Left lung (tissue), 10 donors: Measurements from ENCODE around the gene RAB6B. TPM values are rescaled to one million over a fixed set of nuclear protein-coding genes. Genes with fewer than 3 reads are reported as not detected.
A peak's percentile ranks its signal among the peaks of the same experiment; 100 is the strongest.

Experiments
- ATAC-seq: fragments of 200-7000 bp; cut with Tn5 transposase; one replicate; pipeline ENCODE4 v1.9.1; 2020; ENCODE audit warnings: moderate library complexity
- DNase-seq, 4 donors: peaks; one replicate each; pipeline ENCODE4 v3.0.0-alpha.2; 2013 to 2020
- H3K27ac ChIP-seq, 2 donors: fragments of 200-600 bp; sonication (generic) in 1 of 2; one replicate each; pipeline versions ENCODE4 v1.5.0 to v1.8.0; 2020 to 2021
- H3K27me3 ChIP-seq, 2 donors: fragments of 200-600 bp; sonication (generic) in 1 of 2; one replicate each; pipeline versions ENCODE4 v1.5.0 to v1.8.0; 2020 to 2021
- H3K36me3 ChIP-seq, 2 donors: fragments of 200-600 bp; sonication (generic) in 1 of 2; one replicate each; pipeline versions ENCODE4 v1.5.0 to v1.8.0; 2020 to 2021
- H3K4me1 ChIP-seq, 2 donors: fragments of 200-600 bp; one replicate each; pipeline ENCODE4 v1.8.0; 2021
- H3K4me3 ChIP-seq, 2 donors: fragments of 200-600 bp; sonication (generic) in 1 of 2; one replicate each; pipeline versions ENCODE4 v1.5.0 to v1.8.0; 2020 to 2021; ENCODE audit warnings: mild to moderate bottlenecking in 1 of 2
- H3K9me3 ChIP-seq, 2 donors: fragments of 200-600 bp; sonication (generic) in 1 of 2; one replicate each; pipeline versions ENCODE4 v1.5.0 to v1.8.0; 2020 to 2021
- intact Hi-C, 2 donors: fragments of 100-400 bp; cut with DNase I; formaldehyde crosslinking; loops; one replicate each; pipeline versions ENCODE4 v1.11.2 to v1.14.2; 2022
- polyA plus RNA-seq, 6 donors: library from polyadenylated mRNA; unstranded; fragments of 120-200 nt; gene quantifications; one replicate each; pipeline ENCODE4 v1.2.1, GENCODE V29; 2013; ENCODE audit not compliant: insufficient read length in 6 of 6
- total RNA-seq, 2 donors: library from RNA; stranded (reverse); fragmentation: NEBNext Ultra II Directional; extraction: Animal tissue kit (Norgen Biotek cat#: 25700); gene quantifications; one replicate each; pipeline ENCODE4 v1.2.1, GENCODE V29; 2021
- TF ChIP-seq, protein P1 (sequence below), 2 donors: fragments of 200-600 bp; sonication (generic) in 1 of 2; IDR thresholded peaks; one replicate each; pipeline versions ENCODE4 v1.5.0 to v1.8.0; 2021; ENCODE audit warnings: antibody characterized with exemption in 2 of 2
- donor health status: DM: no; HTN: yes; CAD: no.
- donor health status: DM: no; HTN: no; CAD: no.

The RAB6B gene
- total and polyA plus RNA-seq, 8 donors: 3.7 to 11.4 (median 6.1) TPM

DNA sequence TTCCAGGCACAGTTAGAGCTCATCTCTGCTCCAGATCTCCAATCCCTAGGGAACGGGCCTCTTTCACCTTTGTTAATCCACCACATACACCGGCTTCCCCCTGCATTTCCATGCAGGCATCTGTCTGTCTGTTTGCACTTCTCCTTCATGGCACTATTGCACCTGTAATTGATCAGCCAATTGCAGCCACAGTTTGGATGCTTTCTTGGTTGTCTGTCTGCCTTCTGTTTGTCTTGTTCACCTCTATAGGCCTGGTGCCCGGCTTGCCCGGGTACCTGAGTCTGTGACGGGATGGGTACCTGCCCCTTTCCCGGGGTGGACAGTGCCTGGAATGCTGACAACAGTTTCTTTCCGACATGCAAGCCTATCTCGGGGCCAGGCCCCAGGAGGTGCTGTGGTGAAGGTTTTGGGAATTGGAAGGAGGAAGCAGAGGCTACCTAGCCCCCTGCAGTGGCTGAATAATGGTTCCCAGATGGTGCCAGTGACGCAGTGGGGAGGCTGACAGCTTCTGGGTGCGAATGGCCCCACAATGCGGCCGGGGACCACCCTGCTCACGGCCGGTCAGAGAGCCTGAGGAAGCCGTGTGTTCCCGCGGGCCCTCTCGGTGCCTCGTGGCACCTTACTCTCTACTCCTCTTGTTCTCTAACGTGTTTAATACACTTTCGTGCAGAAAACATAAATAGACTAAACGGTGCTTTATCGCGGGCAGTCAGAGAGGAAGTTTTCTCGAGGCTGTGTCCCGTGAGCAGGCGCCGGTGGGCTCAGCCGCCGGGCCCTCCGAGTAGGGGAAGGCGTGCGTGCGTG, 31.3 kb upstream of the RAB6B start:
- intact Hi-C loops: loop anchor here in 1 of 2 donors (5.0 kb wide), 1 partner anchor 110 kb away; no protein-coding TSS in a partner anchor
- Histone ChIP-seq H3K4me3 (peak overlapping the region; percentile 40 to 51), H3K27me3 (peaks cover 0 to 18% of the 10 kb centered on the region in 2 donors), H3K27ac (no peak overlapping the region), H3K4me1 (peaks cover 0 to 16% of the 10 kb centered on the region in 2 donors), H3K9me3 (no peaks in the 10 kb centered on the region), H3K36me3 (no peaks in the 10 kb centered on the region)
- ATAC-seq: peak; percentile 28
- TF ChIP-seq, protein P1, sequence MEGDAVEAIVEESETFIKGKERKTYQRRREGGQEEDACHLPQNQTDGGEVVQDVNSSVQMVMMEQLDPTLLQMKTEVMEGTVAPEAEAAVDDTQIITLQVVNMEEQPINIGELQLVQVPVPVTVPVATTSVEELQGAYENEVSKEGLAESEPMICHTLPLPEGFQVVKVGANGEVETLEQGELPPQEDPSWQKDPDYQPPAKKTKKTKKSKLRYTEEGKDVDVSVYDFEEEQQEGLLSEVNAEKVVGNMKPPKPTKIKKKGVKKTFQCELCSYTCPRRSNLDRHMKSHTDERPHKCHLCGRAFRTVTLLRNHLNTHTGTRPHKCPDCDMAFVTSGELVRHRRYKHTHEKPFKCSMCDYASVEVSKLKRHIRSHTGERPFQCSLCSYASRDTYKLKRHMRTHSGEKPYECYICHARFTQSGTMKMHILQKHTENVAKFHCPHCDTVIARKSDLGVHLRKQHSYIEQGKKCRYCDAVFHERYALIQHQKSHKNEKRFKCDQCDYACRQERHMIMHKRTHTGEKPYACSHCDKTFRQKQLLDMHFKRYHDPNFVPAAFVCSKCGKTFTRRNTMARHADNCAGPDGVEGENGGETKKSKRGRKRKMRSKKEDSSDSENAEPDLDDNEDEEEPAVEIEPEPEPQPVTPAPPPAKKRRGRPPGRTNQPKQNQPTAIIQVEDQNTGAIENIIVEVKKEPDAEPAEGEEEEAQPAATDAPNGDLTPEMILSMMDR (IDR thresholded peaks at IDR 0.05): no peak
- no peak for DNase-seq

DNA sequence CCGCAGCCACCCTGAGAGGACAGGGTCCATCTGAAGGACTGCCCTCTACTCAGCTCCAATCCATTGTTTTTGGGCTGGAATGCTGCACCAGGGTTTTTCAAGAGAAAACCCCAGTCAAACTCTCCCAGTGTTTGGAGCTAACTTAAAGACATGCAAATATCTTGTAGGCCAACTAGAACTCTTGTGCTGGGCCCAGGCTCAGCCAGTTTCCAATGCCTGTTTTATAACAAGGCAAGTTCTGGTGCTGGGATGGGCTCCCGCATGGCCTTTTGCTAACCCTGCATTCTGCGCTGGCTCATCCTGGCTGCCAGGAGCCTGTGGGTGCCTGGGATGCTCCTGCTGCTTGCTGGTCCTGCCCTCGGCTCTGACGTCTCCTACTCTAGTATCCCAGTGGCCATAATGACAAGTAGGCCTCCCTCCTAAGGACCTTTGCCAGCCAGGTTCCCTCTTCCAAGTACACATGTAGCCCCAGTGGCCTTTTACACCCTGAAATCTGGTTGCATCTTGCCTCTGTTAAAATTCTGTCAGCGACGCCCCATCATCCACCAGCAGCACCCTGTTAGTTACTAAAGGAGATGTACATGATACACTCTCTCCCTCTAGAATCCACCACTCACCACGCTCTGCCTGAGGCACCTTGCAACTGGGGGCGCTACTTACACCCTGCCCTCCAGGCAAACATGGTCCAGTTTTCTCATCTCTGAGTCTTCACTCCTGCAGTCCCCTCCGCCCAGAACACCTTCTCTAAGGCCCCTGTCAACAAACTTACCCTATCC, 30.5 kb upstream of the RAB6B start:
- Histone ChIP-seq H3K27me3 (peaks cover 0 to 18% of the 10 kb centered on the region in 2 donors), H3K4me1 (peaks cover 0 to 16% of the 10 kb centered on the region in 2 donors), H3K9me3 (no peaks in the 10 kb centered on the region), H3K4me3 (no peak overlapping the region), H3K36me3 (no peaks in the 10 kb centered on the region), H3K27ac (no peak overlapping the region)
- intact Hi-C loops: loop anchor here in 1 of 2 donors (5.0 kb wide), 1 partner anchor 109 kb away; no protein-coding TSS in a partner anchor
- TF ChIP-seq, protein P1 (IDR thresholded peaks at IDR 0.05): no peak
- DNase-seq (no peak), ATAC-seq (no peak)

- H3K27ac ChIP-seq: no peak overlapping the region
- H3K27me3 ChIP-seq: peaks cover 0 to 15% of the 10 kb centered on the region in 2 donors
- ATAC-seq (no peak), DNase-seq (no peak)
- intact Hi-C loops: no loop called here
- H3K4me1 ChIP-seq: peaks cover 0 to 16% of the 10 kb centered on the region in 2 donors
- H3K9me3 ChIP-seq: no peaks in the 10 kb centered on the region
- TF ChIP-seq, protein P1 (IDR thresholded peaks at IDR 0.05): no peak
- no peaks in the 10 kb centered on the region for H3K36me3 ChIP-seq
- no peak overlapping the region for H3K4me3 ChIP-seq
Measured at GRCh38 chr3:133924041-133924440, 28.4 kb upstream of the RAB6B start.

DNA sequence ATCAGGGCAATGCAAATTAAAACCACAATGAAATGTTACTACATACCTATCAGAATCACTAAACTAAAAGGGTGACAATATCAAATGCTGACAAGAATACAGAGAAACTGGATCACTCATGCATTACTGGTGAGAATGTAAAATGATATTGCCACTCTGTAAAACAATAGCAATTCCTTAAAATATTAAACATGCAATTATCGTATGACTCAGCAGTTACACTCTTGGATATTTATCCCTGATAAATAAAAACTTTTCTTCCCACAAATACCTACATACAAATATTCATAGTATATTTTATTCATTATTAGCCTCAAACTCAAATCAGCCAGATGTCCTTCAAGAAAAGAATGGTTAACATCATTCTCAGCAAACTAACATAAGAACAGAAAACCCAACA, 25.9 kb upstream of the RAB6B start:
- no peaks in the 10 kb centered on the region for H3K9me3 ChIP-seq
- no peaks in the 10 kb centered on the region for H3K4me1 ChIP-seq
- no peak overlapping the region for H3K4me3 ChIP-seq
- intact Hi-C loops: no loop called here
- TF ChIP-seq, protein P1 (IDR thresholded peaks at IDR 0.05): no peak
- H3K27ac ChIP-seq: no peak overlapping the region
- no peaks in the 10 kb centered on the region for H3K36me3 ChIP-seq
- no peak for ATAC-seq
- no peaks in the 10 kb centered on the region for H3K27me3 ChIP-seq
- DNase-seq: no peak

DNA sequence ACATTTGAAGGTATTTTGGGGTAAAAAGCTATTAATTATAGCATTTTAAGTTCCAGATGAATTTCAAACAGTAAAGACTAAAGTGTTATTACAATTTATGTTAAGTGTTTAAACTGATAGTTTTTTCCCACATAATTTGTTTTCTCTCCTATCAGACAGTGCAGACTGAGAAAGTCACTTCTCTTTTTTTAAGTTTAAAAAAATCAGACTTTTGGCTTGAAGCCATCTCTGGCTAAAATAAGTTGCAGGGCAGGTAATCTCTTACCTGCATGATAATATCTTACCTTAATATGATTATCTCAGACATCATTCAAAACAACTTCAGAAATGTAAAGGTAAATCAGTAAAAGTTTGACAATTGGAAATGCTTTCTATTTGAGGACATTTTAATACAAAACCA, 21.5 kb upstream of the RAB6B start:
- intact Hi-C loops: no loop called here
- Histone ChIP-seq H3K36me3 (no peaks in the 10 kb centered on the region), H3K4me1 (no peaks in the 10 kb centered on the region), H3K27ac (no peak overlapping the region), H3K27me3 (no peaks in the 10 kb centered on the region), H3K4me3 (no peak overlapping the region), H3K9me3 (no peaks in the 10 kb centered on the region)
- ATAC-seq: no peak
- DNase-seq: no peak
- TF ChIP-seq, protein P1 (IDR thresholded peaks at IDR 0.05): no peak
